Subcutaneous adipose tissue (tissue), 4 donors: ENCODE measurements around the gene ELMO1. TPM values are rescaled to one million over a fixed set of nuclear protein-coding genes. Genes with fewer than 3 reads are reported as not detected.

Experiments used
- CTCF ChIP-seq: fragments of 450-650 bp; IDR thresholded peaks from one replicate; pipeline ENCODE4 v1.5.1; 2016; ENCODE audit warnings: low read depth, mild to moderate bottlenecking, control low read depth, antibody characterized with exemption, moderate library complexity
- total RNA-seq, 4 donors: library from RNA; depleted of rRNA; stranded (reverse); fragments of >200 nt; gene quantifications; one replicate each; pipeline ENCODE4 v1.1.0, GENCODE V29; 2016

Gene ELMO1
- total RNA-seq, 4 donors from 2014 or later, result 97.1 to 129 (median 126) TPM

DNA sequence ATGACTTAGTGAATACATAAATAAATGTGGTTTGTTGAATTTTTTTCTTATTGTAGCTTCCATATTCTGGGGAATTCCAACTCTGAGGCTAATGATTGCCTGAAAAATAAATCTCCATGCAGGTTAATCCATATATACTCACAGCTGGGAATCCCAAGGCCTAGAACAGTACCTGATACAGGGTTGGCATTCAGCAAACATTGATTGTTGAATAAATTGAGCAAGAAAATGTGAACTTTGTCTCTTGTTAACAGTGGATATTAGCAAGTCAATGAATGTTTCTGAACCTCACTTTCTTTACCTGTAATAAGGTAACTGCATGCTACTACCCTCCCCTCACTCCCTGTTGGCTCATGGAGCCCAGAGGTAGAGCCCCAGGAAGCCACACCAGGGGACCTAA, 470.8 kb downstream of the ELMO1 start:
- no peak for TF ChIP-seq CTCF

DNA sequence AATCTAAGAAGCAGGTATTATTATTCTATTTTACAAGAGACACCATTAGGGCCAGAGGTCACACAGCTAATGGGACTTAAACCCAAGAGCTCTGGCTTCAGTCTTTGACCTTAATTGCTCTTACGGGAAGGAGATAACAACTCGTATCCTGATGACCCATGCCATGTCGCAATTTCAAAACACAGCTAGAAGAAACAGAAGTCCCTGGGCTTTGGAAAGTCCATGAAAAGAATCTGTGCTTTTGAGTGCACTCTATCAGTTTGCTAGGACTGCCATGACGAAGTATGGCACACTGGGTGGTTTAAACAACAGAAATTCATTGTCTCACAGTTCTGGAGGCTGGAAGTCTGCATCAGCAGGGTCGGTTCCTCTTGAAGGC, 476.5 kb downstream of the ELMO1 start:
- TF ChIP-seq CTCF, result no peak

GRCh38 chr7:36971515-36972139, 477.0 kb downstream of the ELMO1 start:
- no peak for TF ChIP-seq CTCF

DNA sequence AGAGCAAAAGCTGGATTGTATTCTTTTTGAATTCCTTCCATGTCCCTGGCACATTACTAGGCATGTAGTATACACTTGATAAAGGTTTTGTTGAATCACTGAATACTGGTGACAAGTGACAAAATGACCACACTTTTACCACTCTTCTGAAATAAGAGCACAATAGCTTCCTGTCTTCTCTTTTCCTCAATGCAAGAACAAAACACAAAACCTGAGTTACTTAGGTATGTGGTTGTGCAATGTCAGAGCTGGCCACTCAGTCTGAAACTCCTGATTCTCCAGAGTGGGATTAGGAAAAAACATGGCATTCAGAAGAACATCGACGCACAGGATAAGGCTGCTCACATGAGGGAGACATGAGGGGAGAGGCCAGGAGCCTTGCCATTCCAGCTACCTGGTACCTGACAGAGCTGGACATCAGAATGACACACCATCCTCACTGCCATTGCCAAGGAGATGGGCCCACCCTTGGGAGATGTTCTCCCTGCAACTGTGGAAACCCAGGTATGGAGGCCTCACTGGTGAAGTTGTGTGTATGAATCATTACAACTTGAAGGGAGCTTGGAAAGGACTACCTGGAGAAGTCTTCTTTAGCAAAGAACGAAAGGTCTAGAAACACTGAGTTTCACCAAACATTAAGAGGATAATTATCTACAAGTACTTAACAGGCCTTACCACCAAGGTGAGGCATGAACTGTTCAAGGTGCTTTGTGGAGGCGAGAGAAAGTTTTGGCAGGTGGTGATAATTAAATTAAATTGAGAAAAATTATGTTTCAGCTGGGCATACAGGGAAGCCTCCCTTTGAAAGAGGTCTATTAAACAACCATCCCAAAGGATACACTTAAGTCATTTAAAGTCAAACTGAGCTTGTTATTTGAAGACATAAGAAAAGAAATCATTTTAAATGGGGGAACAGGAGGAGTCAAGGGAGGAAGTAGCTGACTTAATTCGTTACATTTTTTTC, 477.8 kb downstream of the ELMO1 start:
- no peak for TF ChIP-seq CTCF

- TF ChIP-seq CTCF, result no peak
Observed at GRCh38 chr7:36969376-36969775, 479.3 kb downstream of the ELMO1 start.

DNA sequence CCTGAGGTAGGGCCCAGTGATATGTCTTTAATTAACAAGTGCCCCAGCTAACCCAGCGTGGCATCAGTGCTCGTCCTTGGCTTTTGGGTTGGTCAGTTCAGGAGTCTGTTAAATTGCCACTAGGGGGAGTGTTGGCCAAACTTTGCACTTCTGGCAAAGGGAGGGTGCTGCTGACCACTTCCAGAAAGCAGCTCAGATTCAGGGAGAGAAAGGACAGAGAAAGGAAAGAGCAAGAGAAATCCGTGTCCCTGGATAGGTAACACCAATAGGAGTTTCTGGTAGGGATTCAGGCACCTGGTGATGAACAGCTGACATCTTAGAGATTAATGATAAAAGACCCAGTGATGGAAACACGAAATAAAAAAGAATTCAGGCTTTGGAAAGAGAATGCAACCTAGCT, 481.3 kb downstream of the ELMO1 start:
- TF ChIP-seq CTCF, result no peak

DNA sequence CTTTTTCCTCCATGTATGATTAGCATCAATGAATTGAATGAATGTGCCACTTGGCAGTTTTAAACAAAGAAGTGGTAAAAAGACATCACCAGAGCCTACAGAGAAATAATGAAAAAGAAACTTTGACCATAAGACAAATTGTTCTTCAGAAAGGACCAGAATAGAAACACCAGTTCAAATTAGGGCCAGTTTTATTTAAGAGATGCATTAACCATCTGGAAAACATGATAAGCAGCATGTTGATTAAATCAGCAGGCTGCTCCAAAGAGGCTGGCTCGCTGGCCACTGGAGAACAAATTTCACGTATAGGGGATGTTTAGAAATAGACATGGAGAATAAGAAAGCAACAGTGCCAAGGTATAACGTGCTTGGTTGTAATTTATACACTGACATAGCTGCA, 482.0 kb downstream of the ELMO1 start:
- no peak for TF ChIP-seq CTCF
